GM12878 (cell line): ENCODE results near the gene AQP5. TPM values are rescaled to one million over a fixed set of nuclear protein-coding genes. Genes with fewer than 3 reads are reported as not detected.

Source experiments
- ATAC-seq: fragments of 200-7000 bp; cut with Tn5 transposase; 3 replicates; pipeline ENCODE4 v1.9.1; 2020; ENCODE audit warnings: mild to moderate bottlenecking, moderate library complexity
- BruUV-seq: library from RNA; stranded (reverse); fragments of 400-500 nt; replicated peaks from 2 replicates; lab custom pipeline; 2021; lab: Mats Ljungman, UMichigan
- CTCF ChIA-PET: fragments of 300-600 bp; sonication (Branson Sonifier 250); formaldehyde crosslinking; extraction: SDS; loops from one replicate; lab custom pipeline; 2021; ENCODE audit warnings: inconsistent platforms; lab: Yijun Ruan, JAX
- POLR2A ChIA-PET: fragments of 350-600 bp; formaldehyde crosslinking; extraction: SDS; loops from one replicate; lab custom pipeline; 2021; ENCODE audit warnings: inconsistent platforms; lab: Charles Lee
- RAD21 ChIA-PET: fragments of 300-600 bp; sonication (Branson Sonifier 250); formaldehyde crosslinking; loops from one replicate; lab custom pipeline; 2023; ENCODE audit warnings: antibody characterized with exemption; ENCODE audit not compliant: unreplicated experiment; lab: Charles Lee
- SMC1A ChIA-PET: fragments of 300-600 bp; sonication (Branson Sonifier 250); formaldehyde crosslinking; loops from one replicate; lab custom pipeline; 2023; ENCODE audit not compliant: unreplicated experiment, uncharacterized antibody; lab: Charles Lee
- DNase-seq: peaks from one replicate; pipeline ENCODE4 v3.0.0-alpha.2; 2011; ENCODE audit warnings: low read depth, low spot score
- FAIRE-seq: peaks from 3 replicates; lab custom pipeline; 2011; peaks lifted over from hg19 to GRCh38; lab: Jason Lieb, UNC
- H2AFZ ChIP-seq: 2 replicates; pipeline ENCODE4 v1.6.0; 2011; ENCODE audit warnings: low read depth, low read length, control low read depth; ENCODE audit not compliant: control insufficient read depth
- H3K27ac ChIP-seq: 2 replicates; pipeline ENCODE4 v1.5.1; 2011; ENCODE audit warnings: control low read depth; ENCODE audit not compliant: control insufficient read depth, insufficient read depth
- H3K27me3 ChIP-seq, 2 experiments: replicated peaks in 1 of 2; 2 replicates each; pipeline versions ENCODE4 v1.6.0 to v1.6.1; 2011; ENCODE audit warnings: low read length in 1 of 2; ENCODE audit not compliant: control insufficient read depth in 2 of 2, insufficient read depth in 2 of 2
- H3K36me3 ChIP-seq, 2 experiments: 2 replicates each; pipeline ENCODE4 v1.5.1; 2011; ENCODE audit warnings: low read length in 1 of 2; ENCODE audit not compliant: control insufficient read depth in 2 of 2, insufficient read depth in 2 of 2
- H3K4me1 ChIP-seq: 2 replicates; pipeline ENCODE4 v1.6.1; 2011; ENCODE audit warnings: mild to moderate bottlenecking, low read length, moderate library complexity, mixed read lengths; ENCODE audit not compliant: control insufficient read depth, insufficient read depth
- H3K4me2 ChIP-seq: 2 replicates; pipeline ENCODE4 v1.6.0; 2011; ENCODE audit warnings: control low read depth; ENCODE audit not compliant: control insufficient read depth, insufficient read depth
- H3K4me3 ChIP-seq: fragments of 200-600 bp; sonication (generic); 2 replicates; pipeline ENCODE4 v1.5.1; 2016
- H3K79me2 ChIP-seq: 2 replicates; pipeline ENCODE4 v1.6.0; 2011; ENCODE audit warnings: low read length; ENCODE audit not compliant: control insufficient read depth, insufficient read depth
- H3K9ac ChIP-seq: 2 replicates; pipeline ENCODE4 v1.8.0; 2011; ENCODE audit warnings: low read length, control low read depth, mixed read lengths; ENCODE audit not compliant: control insufficient read depth, insufficient read depth
- H3K9me3 ChIP-seq: replicated peaks from 3 replicates; pipeline ENCODE4 v1.5.1; 2011; ENCODE audit warnings: mild to moderate bottlenecking, low read length; ENCODE audit not compliant: control insufficient read depth, insufficient read depth
- H4K20me1 ChIP-seq: 2 replicates; pipeline ENCODE4 v1.6.0; 2011; ENCODE audit not compliant: control insufficient read depth, insufficient read depth
- BCL3 ChIP-seq: IDR thresholded peaks from 2 replicates; pipeline ENCODE4 v1.6.1; 2011; ENCODE audit warnings: borderline replicate concordance, low read depth, mild to moderate bottlenecking, moderate library complexity, low read length; ENCODE audit not compliant: insufficient read depth, poor library complexity, severe bottlenecking
- BRCA1 ChIP-seq: IDR thresholded peaks from 2 replicates; pipeline ENCODE4 v1.6.1; 2011; ENCODE audit warnings: low read depth, low read length, improper control_type of control experiment
- CBX5 ChIP-seq: sonication (generic); IDR thresholded peaks from 2 replicates; pipeline ENCODE4 v1.6.1; 2016; ENCODE audit warnings: low read depth, moderate library complexity, mild to moderate bottlenecking, inconsistent platforms
- ELK1 ChIP-seq: IDR thresholded peaks from 2 replicates; pipeline ENCODE4 v1.6.1; 2012; ENCODE audit warnings: low read depth, low read length, improper control_type of control experiment
- FOXK2 ChIP-seq: fragments of 450-650 bp; IDR thresholded peaks from 2 replicates; pipeline ENCODE4 v1.6.1; 2017; ENCODE audit warnings: mild to moderate bottlenecking, moderate library complexity
- GATAD2B ChIP-seq: fragments of 450-650 bp; conservative IDR thresholded peaks from 2 replicates; pipeline ENCODE4 v1.6.1; 2017; ENCODE audit warnings: low read depth, mild to moderate bottlenecking, moderate library complexity
- HDAC6 ChIP-seq: fragments of 200-600 bp; sonication (generic); IDR thresholded peaks from one replicate; pipeline ENCODE4 v1.8.0; 2017; ENCODE audit warnings: antibody characterized with exemption; ENCODE audit not compliant: unreplicated experiment
- KLF5 ChIP-seq: fragments of 450-650 bp; IDR thresholded peaks from 2 replicates; pipeline ENCODE4 v1.6.1; 2014; ENCODE audit warnings: mild to moderate bottlenecking; ENCODE audit not compliant: partially characterized antibody
- LARP7 ChIP-seq: fragments of 450-650 bp; IDR thresholded peaks from 2 replicates; pipeline ENCODE4 v1.6.1; 2017; ENCODE audit warnings: mild to moderate bottlenecking
- MEF2A ChIP-seq: IDR thresholded peaks from 2 replicates; pipeline ENCODE4 v1.6.1; 2011; ENCODE audit warnings: low read depth, mild to moderate bottlenecking, low read length, moderate library complexity; ENCODE audit not compliant: insufficient read depth
- NR2C2 ChIP-seq: IDR thresholded peaks from 2 replicates; pipeline ENCODE4 v1.6.1; 2011; ENCODE audit warnings: borderline replicate concordance, low read depth; ENCODE audit not compliant: control insufficient read depth, insufficient read length
- NRF1 ChIP-seq: conservative IDR thresholded peaks from 2 replicates; pipeline ENCODE4 v1.6.1; 2011; ENCODE audit warnings: mild to moderate bottlenecking, low read depth, low read length, improper control_type of control experiment
- RFX5 ChIP-seq: IDR thresholded peaks from 2 replicates; pipeline ENCODE4 v1.6.1; 2011; ENCODE audit warnings: low read depth, low read length, improper control_type of control experiment
- SREBF1 ChIP-seq: IDR thresholded peaks from 2 replicates; pipeline ENCODE4 v1.6.1; 2012; ENCODE audit warnings: mild to moderate bottlenecking, low read length
- ZBTB11 ChIP-seq: fragments of 450-650 bp; formaldehyde crosslinking; IDR thresholded peaks from 2 replicates; pipeline ENCODE4 v1.5.0; 2022; ENCODE audit warnings: mild to moderate bottlenecking, missing genetic modification characterization
- WGBS: methylation state at CpG from one replicate; pipeline ENCODE4 v1.1.6; 2016; ENCODE audit warnings: low lambda C conversion rate; ENCODE audit not compliant: insufficient replicate concordance, insufficient coverage; ENCODE audit errors: missing lambda C conversion rate; 5-methylcytosine and 5-hydroxymethylcytosine counted together
- in situ Hi-C: fragments of 300-500 bp; cut with MboI; formaldehyde crosslinking; loops from 9 replicates; pipeline ENCODE4 v1.14.3; 2018; ENCODE audit warnings: mixed read lengths
- intact Hi-C: fragments of 100-400 bp; cut with micrococcal nuclease; formaldehyde crosslinking; loops from one replicate; pipeline ENCODE4 v1.14.2; 2022; ENCODE audit not compliant: unreplicated experiment
- polyA plus RNA-seq, 11 experiments: library from polyadenylated mRNA; depleted of rRNA in 4 of 11; unstranded in 6 of 11; stranded (reverse) in 5 of 11; fragments of >200 nt; fragmentation: Nextera tagmentation in 4 of 11; fragmentation: Illumina TruSeq in 1 of 11; extraction: Ambion mirVana in 4 of 11; extraction: Trizol in 1 of 11; gene quantifications; 1 replicate in 1 of 11; 2 replicates in 10 of 11; pipeline versions ENCODE4 v1.2.1 to v1.2.3, GENCODE V29; 2011 to 2016; ENCODE audit warnings: inconsistent platforms in 2 of 11, missing spikeins in 2 of 11, low read depth in 1 of 11
- total RNA-seq, 4 experiments: library from RNA; depleted of rRNA in 3 of 4; stranded (reverse); fragments of >200 nt in 3 of 4; fragmentation: Illumina TruSeq in 1 of 4; extraction: Trizol in 1 of 4; gene quantifications; 2 replicates each; pipeline versions ENCODE4 v1.2.1 to v1.2.3, GENCODE V29; 2013 to 2021
- TF ChIP-seq, protein P1 (sequence below): IDR thresholded peaks from 2 replicates; pipeline ENCODE4 v1.6.1; 2012; ENCODE audit warnings: low read depth, low read length, improper control_type of control experiment

Gene AQP5
- total and polyA plus RNA-seq, 10 of the 15 experiments (the other 5 are each of a cell fraction or from before 2014, with no cell fraction given), result not detected

DNA sequence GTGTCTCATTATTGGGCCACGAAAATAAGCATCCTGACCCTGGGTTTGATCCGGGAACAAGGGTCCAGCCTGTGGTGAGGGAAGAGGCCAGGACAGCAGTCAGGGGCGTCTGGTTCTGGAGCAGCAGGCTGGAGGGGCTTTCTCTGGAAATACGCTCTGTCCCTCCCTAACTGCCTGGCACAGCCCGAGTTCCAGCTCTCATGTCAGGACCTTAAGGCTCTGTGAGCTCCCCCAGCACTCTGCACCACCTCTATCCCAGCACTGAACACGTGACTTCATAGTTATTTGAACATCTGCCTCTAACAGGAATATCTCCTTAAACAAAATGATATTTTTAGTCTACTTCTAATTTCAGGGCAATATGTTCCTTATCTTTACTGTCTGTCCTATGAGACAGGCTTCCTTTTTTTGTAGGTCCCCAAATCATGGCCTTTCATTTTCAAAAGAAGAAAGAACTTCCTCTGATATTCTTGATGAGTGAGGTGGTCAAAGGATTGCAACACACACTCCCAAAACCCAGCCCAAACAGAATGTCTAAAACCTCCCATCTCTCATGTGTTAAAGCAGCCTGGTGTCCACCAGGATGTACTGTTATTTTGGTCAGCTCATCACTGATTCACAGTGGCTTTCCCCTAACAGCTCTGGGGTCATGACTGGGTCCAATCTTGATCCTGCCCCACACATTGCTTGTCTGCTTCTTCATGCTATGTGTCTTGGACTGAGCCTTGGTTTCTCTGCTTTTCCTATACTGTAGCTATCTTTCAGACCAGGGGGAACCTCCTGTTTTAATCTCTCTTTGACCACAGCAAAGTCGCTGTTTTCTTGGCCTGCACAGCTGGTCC is 20.8 kb downstream of the AQP5 start (continued):
- TF ChIP-seq NRF1, result no peak
- no peak for TF ChIP-seq LARP7
- no peak for TF ChIP-seq ELK1

DNA sequence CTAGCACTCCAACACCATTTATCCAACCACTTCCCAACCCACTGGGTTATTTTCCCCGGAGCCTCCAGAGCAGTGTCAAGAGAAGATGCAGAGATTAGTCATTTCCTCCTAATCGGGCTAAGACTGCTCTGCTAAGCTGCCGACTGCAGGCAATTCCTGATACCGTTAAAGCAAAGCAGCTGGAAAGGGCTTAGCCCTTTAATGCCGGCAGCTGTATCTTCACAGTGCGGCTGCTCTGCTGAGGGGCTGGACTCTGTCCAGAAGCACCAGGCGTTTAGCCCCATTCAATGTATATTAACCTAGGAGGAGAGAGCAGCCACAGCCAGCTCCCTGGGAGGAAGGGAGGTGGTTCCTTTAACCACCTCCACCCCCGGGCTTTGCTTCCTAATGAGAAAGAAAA is 22.2 kb downstream of the AQP5 start:
- no peaks in the 10 kb centered on the region for H3K4me1 ChIP-seq
- no TSS peak for BruUV-seq
- no peaks in the 10 kb centered on the region for H4K20me1 ChIP-seq
- in situ Hi-C loops (no loop called here), intact Hi-C loops (no loop called here)
- 55% methylated on average over 8 of the region's 8 CpGs for WGBS
- SMC1A ChIA-PET, result interaction anchor here (0.8 to 1.1 kb wide), 2 partner anchors 86 to 104 kb away, joined by 3 to 4 read pairs; no protein-coding TSS in a partner anchor
- no peak overlapping the region for H3K4me3 ChIP-seq
- no peak overlapping the region for H3K9ac ChIP-seq
- FAIRE-seq (no peak), DNase-seq (no peak), ATAC-seq (no peak)
- POLR2A ChIA-PET, result interaction anchor here (0.6 kb wide), 1 partner anchor 12 kb away, joined by 3 read pairs; no protein-coding TSS in a partner anchor
- H3K27ac ChIP-seq, result no peak overlapping the region
- no peak overlapping the region for H3K4me2 ChIP-seq
- CTCF ChIA-PET, result interaction anchor here (1.1 to 7.7 kb wide), 4 partner anchors 15 to 53 kb away, joined by 4 to 68 read pairs (median 5); no protein-coding TSS in a partner anchor
- RAD21 ChIA-PET, result interaction anchor here (1.3 to 5.5 kb wide), 2 partner anchors 16 to 42 kb away, joined by 3 to 21 read pairs; partner anchors contain the start of gene RACGAP1
- peaks cover 1 to 5% of the 10 kb centered on the region in 2 experiments; a peak in 3 of 4 replicates for H3K36me3 ChIP-seq
- no peaks in the 10 kb centered on the region for H3K9me3 ChIP-seq
- no peak overlapping the region for H2AFZ ChIP-seq
- no peaks in the 10 kb centered on the region for H3K27me3 ChIP-seq
- no peaks in the 10 kb centered on the region for H3K79me2 ChIP-seq
- TF ChIP-seq RFX5, result no peak
- TF ChIP-seq KLF5, result no peak
- no peak for TF ChIP-seq NR2C2
- no peak for TF ChIP-seq BRCA1
- TF ChIP-seq, protein P1, sequence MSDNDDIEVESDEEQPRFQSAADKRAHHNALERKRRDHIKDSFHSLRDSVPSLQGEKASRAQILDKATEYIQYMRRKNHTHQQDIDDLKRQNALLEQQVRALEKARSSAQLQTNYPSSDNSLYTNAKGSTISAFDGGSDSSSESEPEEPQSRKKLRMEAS, result no peak
- TF ChIP-seq MEF2A, result no peak
- TF ChIP-seq FOXK2, result no peak
- no peak for TF ChIP-seq HDAC6
- TF ChIP-seq ZBTB11 (CRISPR knock-in tag), result no peak
- no peak for TF ChIP-seq GATAD2B
- no peak for TF ChIP-seq SREBF1
- no peak for TF ChIP-seq BCL3
- no peak for TF ChIP-seq CBX5
